ENCODE data around the gene PRR33.

GRCh38 chr11:1887451-1888346 lies 4.0 kb downstream of the PRR33 start:
- no peak for TF ChIP-seq CTCF (IDR thresholded peaks at IDR 0.05)
- no peak for TF ChIP-seq POLR2A (IDR thresholded peaks at IDR 0.05)
